SK-N-SH treated with all-trans-retinoic acid at 6 μM for 48 hours (cell line): ENCODE measurements around the gene HS6ST3.

Source experiments
- ARNTL ChIP-seq: fragments of 450-650 bp; formaldehyde crosslinking; IDR thresholded peaks from 2 replicates; pipeline ENCODE4 v1.5.0; 2020; ENCODE audit warnings: low read depth, mild to moderate bottlenecking, moderate library complexity, borderline replicate concordance
- CREB5 ChIP-seq: fragments of 250-450 bp; sonication (Bioruptor Pico); IDR thresholded peaks from 2 replicates; pipeline ENCODE4 v1.5.1; 2020; ENCODE audit warnings: low read depth, mild to moderate bottlenecking, moderate library complexity
- PATZ1 ChIP-seq: fragments of 250-450 bp; sonication (Bioruptor Pico); IDR thresholded peaks from 2 replicates; pipeline ENCODE4 v1.8.0; 2020; ENCODE audit warnings: mild to moderate bottlenecking, moderate library complexity, borderline replicate concordance
- PPARA ChIP-seq: fragments of 250-450 bp; sonication (Bioruptor Pico); IDR thresholded peaks from 2 replicates; pipeline ENCODE4 v1.5.0; 2020; ENCODE audit warnings: mild to moderate bottlenecking, borderline replicate concordance
- ZFP3 ChIP-seq: fragments of 250-450 bp; sonication (Bioruptor Pico); IDR thresholded peaks from 2 replicates; pipeline ENCODE4 v1.5.0; 2020; ENCODE audit warnings: mild to moderate bottlenecking, moderate library complexity
- ZFP30 ChIP-seq: fragments of 450-650 bp; formaldehyde crosslinking; IDR thresholded peaks from 2 replicates; pipeline ENCODE4 v1.5.0; 2022; ENCODE audit warnings: mild to moderate bottlenecking, moderate library complexity
- TF ChIP-seq, protein P1 (sequence below): fragments of 250-450 bp; sonication (Bioruptor Pico); IDR thresholded peaks from 2 replicates; pipeline ENCODE4 v1.5.0; 2020; ENCODE audit warnings: mild to moderate bottlenecking, moderate library complexity

- TF ChIP-seq PATZ1 (CRISPR knock-in tag) (no peak), ZFP30 (CRISPR knock-in tag) (no peak), CREB5 (CRISPR knock-in tag) (no peak), ARNTL (CRISPR knock-in tag) (no peak), PPARA (CRISPR knock-in tag) (no peak), ZFP3 (CRISPR knock-in tag) (no peak)
- TF ChIP-seq, protein P1, sequence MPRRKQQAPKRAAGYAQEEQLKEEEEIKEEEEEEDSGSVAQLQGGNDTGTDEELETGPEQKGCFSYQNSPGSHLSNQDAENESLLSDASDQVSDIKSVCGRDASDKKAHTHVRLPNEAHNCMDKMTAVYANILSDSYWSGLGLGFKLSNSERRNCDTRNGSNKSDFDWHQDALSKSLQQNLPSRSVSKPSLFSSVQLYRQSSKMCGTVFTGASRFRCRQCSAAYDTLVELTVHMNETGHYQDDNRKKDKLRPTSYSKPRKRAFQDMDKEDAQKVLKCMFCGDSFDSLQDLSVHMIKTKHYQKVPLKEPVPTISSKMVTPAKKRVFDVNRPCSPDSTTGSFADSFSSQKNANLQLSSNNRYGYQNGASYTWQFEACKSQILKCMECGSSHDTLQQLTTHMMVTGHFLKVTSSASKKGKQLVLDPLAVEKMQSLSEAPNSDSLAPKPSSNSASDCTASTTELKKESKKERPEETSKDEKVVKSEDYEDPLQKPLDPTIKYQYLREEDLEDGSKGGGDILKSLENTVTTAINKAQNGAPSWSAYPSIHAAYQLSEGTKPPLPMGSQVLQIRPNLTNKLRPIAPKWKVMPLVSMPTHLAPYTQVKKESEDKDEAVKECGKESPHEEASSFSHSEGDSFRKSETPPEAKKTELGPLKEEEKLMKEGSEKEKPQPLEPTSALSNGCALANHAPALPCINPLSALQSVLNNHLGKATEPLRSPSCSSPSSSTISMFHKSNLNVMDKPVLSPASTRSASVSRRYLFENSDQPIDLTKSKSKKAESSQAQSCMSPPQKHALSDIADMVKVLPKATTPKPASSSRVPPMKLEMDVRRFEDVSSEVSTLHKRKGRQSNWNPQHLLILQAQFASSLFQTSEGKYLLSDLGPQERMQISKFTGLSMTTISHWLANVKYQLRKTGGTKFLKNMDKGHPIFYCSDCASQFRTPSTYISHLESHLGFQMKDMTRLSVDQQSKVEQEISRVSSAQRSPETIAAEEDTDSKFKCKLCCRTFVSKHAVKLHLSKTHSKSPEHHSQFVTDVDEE (CRISPR knock-in tag) = no peak
Observed at GRCh38 chr13:96104516-96104915, 14.6 kb downstream of the HS6ST3 start.
